DND-41 (cell line): ENCODE measurements around the gene KRT6B.

Source experiments
- ATAC-seq: fragments of 200-7000 bp; cut with Tn5 transposase; 3 replicates; pipeline ENCODE4 v1.9.1; 2021; ENCODE audit warnings: low read depth; ENCODE audit not compliant: insufficient read depth
- DNase-seq: peaks from one replicate; pipeline ENCODE4 v3.0.0-alpha.2; 2020
- H2AFZ ChIP-seq: 2 replicates; pipeline ENCODE4 v1.6.0; 2012; ENCODE audit warnings: low read depth, low read length
- H3K27ac ChIP-seq: 2 replicates; pipeline ENCODE4 v1.5.1; 2012; ENCODE audit warnings: low read length, inconsistent platforms
- H3K27me3 ChIP-seq: fragments of 200-600 bp; sonication (generic); 2 replicates; pipeline ENCODE4 v1.6.0; 2012; ENCODE audit warnings: low read length, mild to moderate bottlenecking, inconsistent platforms; ENCODE audit not compliant: insufficient read depth, poor library complexity
- H3K36me3 ChIP-seq: 2 replicates; pipeline ENCODE4 v1.5.1; 2012; ENCODE audit warnings: low read length, inconsistent platforms; ENCODE audit not compliant: insufficient read depth
- H3K4me1 ChIP-seq: 2 replicates; pipeline ENCODE4 v1.5.1; 2012; ENCODE audit warnings: mild to moderate bottlenecking, low read length; ENCODE audit not compliant: insufficient read depth
- H3K4me2 ChIP-seq: 2 replicates; pipeline ENCODE4 v1.6.0; 2012; ENCODE audit warnings: mild to moderate bottlenecking, moderate library complexity, low read length, inconsistent platforms; ENCODE audit not compliant: insufficient read depth
- H3K4me3 ChIP-seq, 2 experiments: fragments of 200-600 bp in 1 of 2; shearing (Covaris generic) in 1 of 2; 2 replicates each; pipeline ENCODE4 v1.5.1; 2012 to 2016; ENCODE audit warnings: inconsistent platforms in 2 of 2, low read length in 2 of 2, mild to moderate bottlenecking in 2 of 2, low read depth in 1 of 2, moderate library complexity in 1 of 2
- H3K79me2 ChIP-seq: 2 replicates; pipeline ENCODE4 v1.6.0; 2012; ENCODE audit warnings: low read length, inconsistent platforms; ENCODE audit not compliant: insufficient read depth
- H3K9ac ChIP-seq: 2 replicates; pipeline ENCODE4 v1.6.0; 2012; ENCODE audit warnings: low read depth, mild to moderate bottlenecking, inconsistent platforms, low read length, moderate library complexity
- H3K9me3 ChIP-seq: 2 replicates; pipeline ENCODE4 v1.5.1; 2012; ENCODE audit warnings: low read length, moderate library complexity, mild to moderate bottlenecking, inconsistent platforms; ENCODE audit not compliant: insufficient read depth, severe bottlenecking
- H4K20me1 ChIP-seq: 2 replicates; pipeline ENCODE4 v1.6.0; 2012; ENCODE audit warnings: low read length; ENCODE audit not compliant: insufficient read depth
- EZH2 ChIP-seq: IDR thresholded peaks from 3 replicates; pipeline ENCODE4 v1.6.1; 2012; ENCODE audit warnings: borderline replicate concordance, low read depth, mild to moderate bottlenecking, moderate library complexity, low read length, inconsistent platforms; ENCODE audit not compliant: severe bottlenecking
- TF ChIP-seq, protein P1 (sequence below): IDR thresholded peaks from 2 replicates; pipeline ENCODE4 v1.5.1; 2012; ENCODE audit warnings: borderline replicate concordance, low read length, moderate library complexity, mild to moderate bottlenecking; ENCODE audit not compliant: poor library complexity, severe bottlenecking; ENCODE audit errors: extremely low read depth

The KRT6B gene

DNA sequence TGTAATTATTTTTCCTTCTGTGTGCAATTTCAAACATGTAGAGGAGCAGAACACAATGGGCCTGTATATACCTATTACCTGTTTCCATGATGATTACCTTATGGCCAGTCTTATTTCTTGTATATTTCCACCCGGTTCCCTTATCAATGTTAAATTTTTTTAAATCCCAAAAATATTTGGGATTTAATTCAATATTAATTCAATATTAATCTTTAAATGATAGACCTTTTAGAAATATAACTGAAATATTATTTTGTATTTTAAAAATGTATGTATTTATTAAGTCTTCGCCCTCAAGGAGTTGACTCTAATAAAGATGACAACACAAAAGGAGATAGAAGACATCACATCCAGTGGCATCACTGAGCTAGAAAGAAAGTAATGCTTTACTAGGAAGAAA, 22.3 kb upstream of the KRT6B start:
- Histone ChIP-seq H3K4me3 (no peak overlapping the region), H3K4me2 (no peak overlapping the region), H3K4me1 (no peaks in the 10 kb centered on the region), H3K27me3 (no peaks in the 10 kb centered on the region), H4K20me1 (no peaks in the 10 kb centered on the region), H3K27ac (no peak overlapping the region), H2AFZ (no peak overlapping the region), H3K79me2 (no peaks in the 10 kb centered on the region), H3K36me3 (no peaks in the 10 kb centered on the region), H3K9me3 (no peaks in the 10 kb centered on the region), H3K9ac (no peak overlapping the region)
- TF ChIP-seq EZH2: no peak
- TF ChIP-seq, protein P1, sequence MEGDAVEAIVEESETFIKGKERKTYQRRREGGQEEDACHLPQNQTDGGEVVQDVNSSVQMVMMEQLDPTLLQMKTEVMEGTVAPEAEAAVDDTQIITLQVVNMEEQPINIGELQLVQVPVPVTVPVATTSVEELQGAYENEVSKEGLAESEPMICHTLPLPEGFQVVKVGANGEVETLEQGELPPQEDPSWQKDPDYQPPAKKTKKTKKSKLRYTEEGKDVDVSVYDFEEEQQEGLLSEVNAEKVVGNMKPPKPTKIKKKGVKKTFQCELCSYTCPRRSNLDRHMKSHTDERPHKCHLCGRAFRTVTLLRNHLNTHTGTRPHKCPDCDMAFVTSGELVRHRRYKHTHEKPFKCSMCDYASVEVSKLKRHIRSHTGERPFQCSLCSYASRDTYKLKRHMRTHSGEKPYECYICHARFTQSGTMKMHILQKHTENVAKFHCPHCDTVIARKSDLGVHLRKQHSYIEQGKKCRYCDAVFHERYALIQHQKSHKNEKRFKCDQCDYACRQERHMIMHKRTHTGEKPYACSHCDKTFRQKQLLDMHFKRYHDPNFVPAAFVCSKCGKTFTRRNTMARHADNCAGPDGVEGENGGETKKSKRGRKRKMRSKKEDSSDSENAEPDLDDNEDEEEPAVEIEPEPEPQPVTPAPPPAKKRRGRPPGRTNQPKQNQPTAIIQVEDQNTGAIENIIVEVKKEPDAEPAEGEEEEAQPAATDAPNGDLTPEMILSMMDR: no peak
- no peak for DNase-seq
- no peak for ATAC-seq

DNA sequence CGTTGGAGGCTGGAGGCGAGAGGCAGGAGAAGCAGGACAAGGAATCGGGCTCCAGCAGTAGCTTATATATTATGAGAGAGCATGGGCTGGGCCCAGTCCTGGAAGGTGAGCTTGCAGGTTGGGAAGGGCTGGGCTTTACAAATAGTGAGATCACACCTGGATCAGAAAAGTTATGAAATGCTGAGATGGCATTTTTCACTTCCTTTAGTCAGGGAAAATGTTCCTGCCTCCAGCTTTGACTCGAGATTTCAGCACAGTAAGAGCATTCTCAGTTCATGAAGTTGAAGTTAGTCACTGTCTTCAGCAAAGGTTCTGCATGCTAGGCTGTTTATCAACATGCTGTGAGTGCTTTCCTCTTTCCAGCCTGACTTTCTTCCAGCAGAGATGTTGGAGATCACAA, 21.8 kb upstream of the KRT6B start, which contains the start of gene KRT6C:
Gene KRT6C, minus strand, starts transcription at position 38 of the 400 bp plus-strand sequence. CDS start 68 bp downstream, outside the sequence.
- no peak within 1 kb of the TSS for H2AFZ ChIP-seq
- no peaks in the 10 kb centered on the region for H3K27me3 ChIP-seq
- no peak within 1 kb of the TSS for H3K9ac ChIP-seq
- no peaks in the 10 kb centered on the region for H4K20me1 ChIP-seq
- H3K9me3 ChIP-seq: no peaks in the 10 kb centered on the region
- DNase-seq (no peak), ATAC-seq (no peak)
- no peaks in the 10 kb centered on the region for H3K4me1 ChIP-seq
- H3K4me2 ChIP-seq: no peak within 1 kb of the TSS
- H3K4me3 ChIP-seq: no peak within 1 kb of the TSS
- H3K79me2 ChIP-seq: no peaks in the 10 kb centered on the region
- no peak for TF ChIP-seq EZH2
- TF ChIP-seq, protein P1: no peak
- no peaks in the 10 kb centered on the region for H3K36me3 ChIP-seq
- H3K27ac ChIP-seq: no peak within 1 kb of the TSS

DNA sequence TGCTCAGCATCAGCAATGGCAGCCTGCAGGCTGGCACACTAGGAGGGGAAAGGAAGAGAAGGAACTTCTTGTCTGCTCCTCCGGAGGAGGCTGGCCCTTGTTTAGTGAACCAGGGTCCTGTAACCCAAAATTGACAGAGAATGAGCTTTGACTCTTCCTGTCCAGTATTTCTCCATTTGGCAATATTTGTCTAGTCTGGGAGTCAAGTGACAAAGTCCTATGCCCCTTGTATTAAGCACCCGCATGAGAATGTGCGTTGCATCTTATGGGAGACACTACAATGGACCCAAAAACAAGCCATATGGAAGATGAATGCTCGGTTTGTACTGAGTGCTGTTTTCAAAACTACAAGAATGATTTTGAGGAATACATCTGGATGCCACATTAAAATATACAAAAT, 17.9 kb upstream of the KRT6B start:
- no peak for DNase-seq
- Histone ChIP-seq H3K27ac (no peak overlapping the region), H3K4me3 (no peak overlapping the region), H3K79me2 (no peaks in the 10 kb centered on the region), H3K9ac (no peak overlapping the region), H3K27me3 (peaks cover 3% of the 10 kb centered on the region), H3K9me3 (no peaks in the 10 kb centered on the region), H3K4me2 (no peak overlapping the region), H2AFZ (no peak overlapping the region), H3K36me3 (no peaks in the 10 kb centered on the region), H4K20me1 (no peaks in the 10 kb centered on the region), H3K4me1 (no peaks in the 10 kb centered on the region)
- no peak for ATAC-seq
- no peak for TF ChIP-seq EZH2

DNA sequence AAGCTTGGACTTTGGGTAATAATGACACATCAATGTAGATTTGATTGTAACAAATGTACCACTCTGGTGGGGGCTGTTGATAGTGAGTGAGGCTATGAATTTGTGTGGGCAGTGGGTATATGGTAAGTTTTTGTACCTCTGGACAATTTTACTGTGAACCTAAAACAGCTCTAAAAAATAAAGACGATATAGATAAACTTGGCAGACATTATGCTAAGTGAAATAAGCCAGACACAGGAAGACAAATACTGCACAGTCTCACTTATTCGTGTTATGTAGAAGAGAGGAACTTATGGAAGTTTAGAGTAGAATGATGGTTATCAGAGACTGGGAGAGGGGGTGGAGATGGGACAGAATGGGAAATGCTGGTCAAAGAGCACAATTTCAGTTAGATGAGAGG, 13.0 kb upstream of the KRT6B start:
- Histone ChIP-seq H3K27me3 (peaks cover 8% of the 10 kb centered on the region), H3K9ac (no peak overlapping the region), H3K4me2 (no peak overlapping the region), H3K27ac (no peak overlapping the region), H4K20me1 (no peaks in the 10 kb centered on the region), H3K4me3 (no peak overlapping the region), H2AFZ (no peak overlapping the region), H3K9me3 (no peaks in the 10 kb centered on the region), H3K36me3 (no peaks in the 10 kb centered on the region), H3K79me2 (no peaks in the 10 kb centered on the region), H3K4me1 (no peaks in the 10 kb centered on the region)
- TF ChIP-seq EZH2: no peak
- TF ChIP-seq, protein P1: no peak
- no peak for DNase-seq
- ATAC-seq: no peak
